ENCODE data around the gene RPS16.

Gene RPS16

GRCh38 chr19:39435499-39436349 lies at the start of gene RPS16:
Gene RPS16, minus strand, starts transcription at chr19:39435949. Its CDS starts 54 bp downstream, at chr19:39435895.
- Histone ChIP-seq H3K4me1 (peaks cover 0 to 29% (median 24%) of the 10 kb centered on the region in 4 donors), H3K27me3 (no peaks in the 10 kb centered on the region), H3K4me3 (peak within 1 kb of the TSS; percentile 84 to 85), H3K9me3 (no peaks in the 10 kb centered on the region), H3K36me3 (peaks cover 24 to 36% (median 35%) of the 10 kb centered on the region in 3 donors), H3K27ac (peak within 1 kb of the TSS; percentile 81 to 90)
- TF ChIP-seq CTCF (IDR thresholded peaks at IDR 0.05), result no peak
- intact Hi-C loops (cut with DNase I; ENCODE audit: low total_unique reads), result no loop called here
- DNase-seq, result peak; percentile 98 to 99

GRCh38 chr19:39483141-39483540 lies 47.4 kb upstream of the RPS16 start:
- Histone ChIP-seq H3K4me3 (no peak overlapping the region), H3K27me3 (no peaks in the 10 kb centered on the region), H3K4me1 (peaks cover 0 to 21% (median 13%) of the 10 kb centered on the region in 4 donors), H3K27ac (no peak overlapping the region), H3K36me3 (peaks cover 20 to 51% (median 28%) of the 10 kb centered on the region in 3 donors), H3K9me3 (no peaks in the 10 kb centered on the region)
- no peak for DNase-seq
- intact Hi-C loops (cut with DNase I; ENCODE audit: low total_unique reads), result loop anchor here (2.0 kb wide), 1 partner anchor 56 kb away; no protein-coding TSS in a partner anchor
- TF ChIP-seq CTCF (IDR thresholded peaks at IDR 0.05), result no peak

GRCh38 chr19:39481676-39482075 lies 45.9 kb upstream of the RPS16 start:
- Histone ChIP-seq H3K9me3 (no peaks in the 10 kb centered on the region), H3K4me3 (peak overlapping the region; percentile 89 to 95), H3K4me1 (peaks cover 0 to 21% (median 13%) of the 10 kb centered on the region in 4 donors), H3K27ac (peak overlapping the region in 1 of 2 donors; percentile 87), H3K27me3 (no peaks in the 10 kb centered on the region), H3K36me3 (peaks cover 15 to 40% (median 22%) of the 10 kb centered on the region in 3 donors)
- intact Hi-C loops (cut with DNase I; ENCODE audit: low total_unique reads), result loop anchor here (2.0 kb wide), 2 partner anchors 35 to 57 kb away; no protein-coding TSS in a partner anchor
- TF ChIP-seq CTCF (IDR thresholded peaks at IDR 0.05), result no peak
- DNase-seq, result no peak

DNA sequence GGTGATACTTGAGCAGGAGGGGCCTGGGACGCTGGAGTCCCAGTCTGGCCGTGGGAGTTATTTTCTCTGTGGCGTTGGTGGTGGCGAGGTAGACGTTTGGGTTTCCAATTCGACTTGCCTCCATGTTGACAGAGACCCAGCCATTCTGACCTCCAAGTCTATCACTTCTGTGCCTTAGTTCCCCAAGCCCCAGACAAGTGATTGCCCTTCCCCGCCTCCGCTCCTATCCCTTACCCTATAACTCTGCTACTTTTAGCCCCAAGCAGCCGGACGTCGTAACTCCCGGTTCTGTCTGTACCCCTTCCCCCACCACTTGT lies 45.4 kb upstream of the RPS16 start:
- TF ChIP-seq CTCF (IDR thresholded peaks at IDR 0.05), result no peak
- intact Hi-C loops (cut with DNase I; ENCODE audit: low total_unique reads), result loop anchor here (2.0 kb wide), 1 partner anchor 34 kb away; no protein-coding TSS in a partner anchor
- peak overlapping the region; percentile 89 to 95 for H3K4me3 ChIP-seq

DNA sequence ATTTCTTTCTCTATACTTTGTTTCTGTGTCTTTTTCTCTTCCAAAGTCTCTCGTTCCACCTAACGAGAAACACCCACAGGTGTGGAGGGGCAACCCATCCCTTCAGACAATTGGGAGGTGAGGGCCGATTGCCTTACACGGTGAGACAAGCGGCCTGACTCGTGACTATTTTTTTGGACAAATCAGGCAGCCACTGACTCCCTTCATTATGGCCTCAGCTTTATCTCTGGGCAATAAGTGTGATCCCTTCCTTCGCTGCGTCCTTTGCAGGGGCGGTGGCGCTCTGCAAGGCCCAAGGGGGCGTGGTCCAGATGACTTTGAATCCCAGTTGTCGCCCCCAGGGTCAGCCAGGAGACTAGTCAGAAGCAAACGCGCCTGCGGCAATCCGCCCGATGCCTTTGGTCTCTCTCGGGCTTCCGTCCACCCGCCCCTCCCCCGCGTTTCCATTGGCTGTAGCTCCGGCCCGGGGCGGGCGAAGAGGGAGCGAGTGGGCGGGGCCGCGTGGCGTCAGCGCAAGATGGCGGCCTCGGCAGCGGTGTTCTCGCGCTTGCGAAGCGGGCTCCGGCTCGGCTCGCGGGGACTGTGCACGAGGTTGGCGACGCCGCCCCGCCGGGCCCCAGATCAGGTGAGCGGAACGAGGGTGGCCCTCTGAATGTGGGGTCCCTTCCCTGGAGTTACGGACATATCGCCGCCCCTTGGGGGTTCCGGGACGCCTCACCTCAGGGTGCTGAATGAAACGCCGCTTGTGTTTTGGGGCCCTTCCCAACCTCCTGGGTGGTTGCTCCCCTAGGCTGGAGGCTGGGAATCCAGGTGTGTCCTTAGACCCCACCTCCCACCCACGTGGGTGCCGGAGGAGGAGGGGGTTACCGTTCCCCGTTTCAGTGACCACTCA lies 44.8 kb upstream of the RPS16 start, which contains the start of gene TIMM50:
Gene TIMM50, plus strand, starts transcription at position 502 of the 892 bp plus-strand sequence. Its CDS starts 16 bp downstream, at position 518.
- H3K9me3 ChIP-seq, result no peaks in the 10 kb centered on the region
- intact Hi-C loops (cut with DNase I; ENCODE audit: low total_unique reads), result loop anchor here (2.0 kb wide), 1 partner anchor 34 kb away; no protein-coding TSS in a partner anchor
- H3K27ac ChIP-seq, result peak within 1 kb of the TSS; percentile 78 to 87
- no peaks in the 10 kb centered on the region for H3K27me3 ChIP-seq
- no peak for TF ChIP-seq CTCF (IDR thresholded peaks at IDR 0.05)
- H3K36me3 ChIP-seq, result peaks cover 16 to 40% (median 22%) of the 10 kb centered on the region in 3 donors
- peak; percentile 96 to 97 for DNase-seq
- H3K4me1 ChIP-seq, result peaks cover 0 to 21% (median 13%) of the 10 kb centered on the region in 4 donors
- H3K4me3 ChIP-seq, result peak within 1 kb of the TSS; percentile 89 to 95

More for the DNA sequence above, 45.4 kb upstream of the RPS16 start:
- no peaks in the 10 kb centered on the region for H3K27me3 ChIP-seq
- H3K36me3 ChIP-seq, result peaks cover 16 to 40% (median 22%) of the 10 kb centered on the region in 3 donors
- H3K9me3 ChIP-seq, result no peaks in the 10 kb centered on the region
- DNase-seq, result no peak
- peak overlapping the region; percentile 78 to 87 for H3K27ac ChIP-seq
- H3K4me1 ChIP-seq, result peaks cover 0 to 21% (median 13%) of the 10 kb centered on the region in 4 donors

Measured in tibial artery (tissue), 4 donors.